ENCODE results near the gene OLFM3. TPM values are rescaled to one million over a fixed set of nuclear protein-coding genes. Genes with fewer than 3 reads are reported as not detected.

Gene OLFM3
- total RNA-seq, 1 experiment from 2014 or later = 0.26 TPM

DNA sequence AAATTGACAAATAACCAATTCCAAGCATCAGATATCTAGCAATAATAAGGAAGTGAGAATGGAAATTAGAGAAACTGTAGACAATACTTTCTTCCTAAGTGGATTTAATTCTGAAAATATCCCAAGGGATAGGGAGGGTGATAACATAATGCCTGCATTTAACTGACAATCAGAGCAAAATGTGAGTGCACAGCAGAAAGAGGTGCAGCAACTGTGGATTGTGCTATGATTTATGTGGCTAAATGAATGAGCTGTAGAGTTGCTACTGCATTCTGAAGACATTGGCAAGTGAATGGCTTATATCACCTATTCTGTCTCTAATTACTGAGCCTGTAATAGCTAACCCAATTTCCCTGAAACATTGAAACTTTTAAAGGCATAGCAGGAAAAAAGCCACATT is 39.0 kb downstream of the OLFM3 start:
- TF ChIP-seq, protein P1, sequence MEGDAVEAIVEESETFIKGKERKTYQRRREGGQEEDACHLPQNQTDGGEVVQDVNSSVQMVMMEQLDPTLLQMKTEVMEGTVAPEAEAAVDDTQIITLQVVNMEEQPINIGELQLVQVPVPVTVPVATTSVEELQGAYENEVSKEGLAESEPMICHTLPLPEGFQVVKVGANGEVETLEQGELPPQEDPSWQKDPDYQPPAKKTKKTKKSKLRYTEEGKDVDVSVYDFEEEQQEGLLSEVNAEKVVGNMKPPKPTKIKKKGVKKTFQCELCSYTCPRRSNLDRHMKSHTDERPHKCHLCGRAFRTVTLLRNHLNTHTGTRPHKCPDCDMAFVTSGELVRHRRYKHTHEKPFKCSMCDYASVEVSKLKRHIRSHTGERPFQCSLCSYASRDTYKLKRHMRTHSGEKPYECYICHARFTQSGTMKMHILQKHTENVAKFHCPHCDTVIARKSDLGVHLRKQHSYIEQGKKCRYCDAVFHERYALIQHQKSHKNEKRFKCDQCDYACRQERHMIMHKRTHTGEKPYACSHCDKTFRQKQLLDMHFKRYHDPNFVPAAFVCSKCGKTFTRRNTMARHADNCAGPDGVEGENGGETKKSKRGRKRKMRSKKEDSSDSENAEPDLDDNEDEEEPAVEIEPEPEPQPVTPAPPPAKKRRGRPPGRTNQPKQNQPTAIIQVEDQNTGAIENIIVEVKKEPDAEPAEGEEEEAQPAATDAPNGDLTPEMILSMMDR (conservative IDR thresholded peaks at IDR 0.05) = no peak
- no peak overlapping the region for H4K91ac ChIP-seq (ENCODE audit: insufficient read length, low read depth, low read length)
- no peaks in the 10 kb centered on the region for H3K79me2 ChIP-seq (ENCODE audit: insufficient read depth, low read length)
- H4K5ac ChIP-seq (ENCODE audit: insufficient read length, low read depth, low read length) = no peak overlapping the region
- H4K8ac ChIP-seq (replicated peaks; ENCODE audit: insufficient read length, low read depth, low read length) = no peak overlapping the region
- no peak overlapping the region for H3K27ac ChIP-seq (ENCODE audit: insufficient read length, low read depth, low read length)
- H3K56ac ChIP-seq (ENCODE audit: insufficient read length, low read depth, low read length) = no peak overlapping the region
- no peak overlapping the region for H3K4me2 ChIP-seq (ENCODE audit: insufficient read depth, insufficient read length, low read length)
- no peak overlapping the region for H3K23ac ChIP-seq (ENCODE audit: insufficient read length, low read depth, low read length)
- no peak overlapping the region for H2AFZ ChIP-seq (ENCODE audit: low read length)
- H2BK20ac ChIP-seq (ENCODE audit: low read depth, low read length, poor library complexity, severe bottlenecking) = no peak overlapping the region
- Mint-ChIP-seq H3K4me1 (no peaks in the 10 kb centered on the region; a peak in 1 of 4 replicates), H3K27ac (no peak overlapping the region), H3K27me3 (ENCODE audit: low read depth) (no peaks in the 10 kb centered on the region; the same call in 1 of the 2 replicates), H3K36me3 (ENCODE audit: insufficient read depth in 1 of 3, low read depth in 3 of 3) (no peaks in the 10 kb centered on the region), H3K4me3 (no peak overlapping the region), H3K9me3 (no peaks in the 10 kb centered on the region)
- no peaks in the 10 kb centered on the region for H3K4me1 ChIP-seq (ENCODE audit: insufficient read depth, low read length)
- H3K79me1 ChIP-seq (ENCODE audit: insufficient read depth, low read depth, low read length, poor library complexity, severe bottlenecking) = no peaks in the 10 kb centered on the region
- H3K23me2 ChIP-seq (ENCODE audit: insufficient read length, low read depth, low read length, poor library complexity, severe bottlenecking) = no peaks in the 10 kb centered on the region
- H2BK12ac ChIP-seq (ENCODE audit: insufficient read length, low read depth, low read length) = no peak overlapping the region
- H2BK15ac ChIP-seq (ENCODE audit: low read depth, low read length) = no peak overlapping the region
- no peaks in the 10 kb centered on the region for H3K9me3 ChIP-seq (ENCODE audit: control insufficient read depth, low read depth, low read length)
- H3K27me3 ChIP-seq (ENCODE audit: insufficient read depth, low read length) = no peaks in the 10 kb centered on the region
- no peak overlapping the region for H2BK5ac ChIP-seq (ENCODE audit: insufficient read length, low read length)
- no peak overlapping the region for H3K18ac ChIP-seq (ENCODE audit: insufficient read length, low read depth, low read length)
- H4K20me1 ChIP-seq (ENCODE audit: control insufficient read depth, insufficient read depth, insufficient read length) = no peaks in the 10 kb centered on the region
- DNase-seq = no peak
- H3K4ac ChIP-seq (ENCODE audit: low read depth, low read length) = no peak overlapping the region
- H3K14ac ChIP-seq (ENCODE audit: insufficient read depth, low read length) = no peak overlapping the region
- H3K9ac ChIP-seq (ENCODE audit: extremely low read depth, insufficient read length, low read length) = no peak overlapping the region
- no peak overlapping the region for H2BK120ac ChIP-seq (ENCODE audit: low read depth, low read length, poor library complexity, severe bottlenecking)
- H2AK5ac ChIP-seq (ENCODE audit: insufficient read length, low read length) = no peak overlapping the region
- H3T11ph ChIP-seq (ENCODE audit: low read length) = no peak overlapping the region
